C4-2B (cell line): ENCODE measurements around the gene CATSPERZ.

Source experiments
- H3K27ac ChIP-seq: fragments of 450-650 bp; 2 replicates; pipeline ENCODE4 v1.5.1; 2017
- ZFX ChIP-seq: fragments of 450-650 bp; IDR thresholded peaks from 2 replicates; pipeline ENCODE4 v1.6.1; 2017
- TF ChIP-seq, protein P1 (sequence below): fragments of 450-650 bp; conservative IDR thresholded peaks from 2 replicates; pipeline ENCODE4 v1.5.1; 2017; ENCODE audit warnings: mild to moderate bottlenecking

CATSPERZ gene

DNA sequence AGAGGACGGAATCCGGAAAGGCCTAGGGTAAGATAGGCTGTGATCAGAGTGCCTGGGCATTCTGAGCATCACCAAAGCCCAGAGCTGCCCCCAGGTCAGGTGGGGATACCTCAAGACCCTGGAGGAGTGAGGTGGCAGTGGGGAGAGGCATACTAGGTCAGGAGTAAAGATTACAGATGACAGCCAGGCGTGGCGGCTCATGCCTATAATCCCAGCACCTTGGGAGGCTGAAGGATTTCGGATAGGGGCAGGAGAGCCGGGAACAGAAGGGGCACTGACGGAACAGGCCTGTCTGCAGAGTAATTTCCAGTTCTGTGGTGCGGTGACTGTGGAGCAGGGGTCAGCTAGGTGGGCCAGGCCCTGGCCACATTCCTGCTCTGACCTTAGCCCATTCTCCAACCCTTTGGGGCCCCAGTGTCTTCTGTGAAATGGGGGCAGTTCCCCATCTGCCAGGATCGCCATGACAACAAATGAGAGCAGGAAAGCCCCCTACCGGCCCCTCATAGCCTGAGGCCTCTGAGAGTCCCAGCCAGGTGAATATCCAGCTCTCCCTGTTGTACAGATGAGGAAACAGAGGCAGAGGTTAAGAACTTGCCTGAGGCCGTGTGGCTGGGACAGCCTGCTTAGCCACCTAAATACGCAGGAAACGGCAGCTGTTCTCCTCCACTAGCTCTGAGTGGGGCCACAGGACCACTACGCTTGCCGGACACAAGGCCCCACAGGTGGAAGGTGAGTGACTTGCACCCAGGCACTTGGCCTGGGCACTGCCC lies 24.9 kb upstream of the CATSPERZ start:
- TF ChIP-seq ZFX: no peak
- TF ChIP-seq, protein P1, sequence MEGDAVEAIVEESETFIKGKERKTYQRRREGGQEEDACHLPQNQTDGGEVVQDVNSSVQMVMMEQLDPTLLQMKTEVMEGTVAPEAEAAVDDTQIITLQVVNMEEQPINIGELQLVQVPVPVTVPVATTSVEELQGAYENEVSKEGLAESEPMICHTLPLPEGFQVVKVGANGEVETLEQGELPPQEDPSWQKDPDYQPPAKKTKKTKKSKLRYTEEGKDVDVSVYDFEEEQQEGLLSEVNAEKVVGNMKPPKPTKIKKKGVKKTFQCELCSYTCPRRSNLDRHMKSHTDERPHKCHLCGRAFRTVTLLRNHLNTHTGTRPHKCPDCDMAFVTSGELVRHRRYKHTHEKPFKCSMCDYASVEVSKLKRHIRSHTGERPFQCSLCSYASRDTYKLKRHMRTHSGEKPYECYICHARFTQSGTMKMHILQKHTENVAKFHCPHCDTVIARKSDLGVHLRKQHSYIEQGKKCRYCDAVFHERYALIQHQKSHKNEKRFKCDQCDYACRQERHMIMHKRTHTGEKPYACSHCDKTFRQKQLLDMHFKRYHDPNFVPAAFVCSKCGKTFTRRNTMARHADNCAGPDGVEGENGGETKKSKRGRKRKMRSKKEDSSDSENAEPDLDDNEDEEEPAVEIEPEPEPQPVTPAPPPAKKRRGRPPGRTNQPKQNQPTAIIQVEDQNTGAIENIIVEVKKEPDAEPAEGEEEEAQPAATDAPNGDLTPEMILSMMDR: no peak
- H3K27ac ChIP-seq: no peak overlapping the region

DNA sequence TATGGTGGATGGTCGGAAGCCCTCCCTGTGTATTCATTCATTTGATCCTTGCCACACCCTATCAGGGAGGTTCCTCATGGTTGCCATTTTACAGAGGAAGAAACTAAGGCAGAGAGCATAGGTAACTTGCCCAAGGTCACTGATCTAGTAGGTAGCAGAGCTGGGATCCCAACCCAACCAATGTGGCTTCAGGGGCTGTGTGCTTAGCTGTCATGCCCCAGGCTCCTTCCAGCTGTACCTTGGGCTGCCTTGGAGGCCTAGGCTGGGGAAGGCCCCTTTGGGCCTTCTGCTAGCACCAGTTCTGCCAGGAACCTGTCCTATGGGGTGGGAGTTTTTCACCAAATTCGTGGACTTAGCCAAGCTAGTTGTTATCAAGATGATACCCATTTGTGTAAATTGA lies 24.3 kb upstream of the CATSPERZ start:
- no peak overlapping the region for H3K27ac ChIP-seq
- no peak for TF ChIP-seq ZFX
- TF ChIP-seq, protein P1: no peak

DNA sequence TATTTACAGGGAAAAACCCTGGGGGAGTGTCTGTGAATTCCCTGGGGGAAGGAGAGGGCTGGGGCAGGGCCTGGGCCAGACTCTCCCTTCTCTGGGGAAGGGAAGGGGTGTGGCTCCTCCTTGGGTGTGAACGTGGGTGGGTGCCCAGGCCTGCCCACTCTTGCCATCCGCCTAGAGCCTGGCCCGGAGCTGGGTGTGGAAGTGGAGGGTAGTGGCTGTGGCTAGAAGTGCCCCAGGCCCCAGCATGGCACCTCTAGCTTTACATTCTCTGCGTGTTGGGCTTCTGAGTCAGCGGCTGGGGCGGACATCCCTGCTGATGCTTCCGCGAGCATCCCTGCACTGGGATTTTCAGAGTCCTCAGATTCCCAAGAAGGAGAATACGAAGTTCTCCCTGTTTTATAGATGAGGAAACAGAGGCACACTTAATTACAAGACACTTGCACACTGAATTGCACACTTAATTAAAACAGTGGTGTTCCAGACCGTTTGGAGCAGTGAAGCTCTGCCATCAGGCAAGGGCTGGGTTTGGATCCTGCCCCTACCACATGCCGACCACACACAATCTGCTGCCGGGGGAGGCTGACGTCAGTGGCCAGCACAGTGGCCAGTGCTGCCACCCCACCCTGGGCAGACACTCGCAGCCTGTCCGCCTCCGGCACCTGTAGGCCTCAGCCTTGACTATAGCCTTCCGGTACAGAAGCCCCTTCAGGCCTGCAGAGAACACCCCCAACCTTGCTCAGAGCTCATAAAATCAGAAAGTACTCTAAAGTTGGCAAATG lies 23.3 kb upstream of the CATSPERZ start:
- TF ChIP-seq, protein P1: no peak
- no peak for TF ChIP-seq ZFX
- no peak overlapping the region for H3K27ac ChIP-seq

DNA sequence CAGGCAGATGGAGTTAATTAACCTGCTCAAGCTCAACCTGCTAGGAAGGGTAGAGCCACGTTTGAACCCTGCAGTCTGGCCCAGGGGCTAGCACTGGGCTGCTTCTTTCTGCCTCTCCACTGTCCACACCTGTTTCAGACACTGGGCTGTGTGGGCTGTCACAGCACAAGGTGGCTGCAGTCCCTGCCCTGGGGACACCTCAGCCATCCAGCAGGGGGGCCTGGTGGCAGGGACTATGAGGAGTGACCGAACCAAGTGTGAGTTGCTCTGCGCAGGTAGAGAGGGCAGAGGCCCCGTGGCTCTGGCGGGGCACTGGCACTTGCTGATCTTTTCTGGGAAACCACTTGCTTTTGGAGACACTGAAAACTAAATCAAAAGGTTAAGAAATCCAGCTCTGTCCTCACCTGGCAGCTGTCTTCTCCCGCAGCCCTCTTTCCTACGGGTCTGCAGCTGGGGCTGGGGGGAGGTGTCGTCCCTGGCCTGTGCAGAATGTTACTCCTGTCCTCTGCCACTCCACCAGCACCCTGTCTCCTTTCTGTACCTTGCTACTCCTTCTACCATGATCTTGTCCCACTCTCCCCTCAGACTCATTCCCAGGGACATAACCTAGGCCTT lies 21.5 kb upstream of the CATSPERZ start:
- TF ChIP-seq, protein P1: no peak
- TF ChIP-seq ZFX: no peak
- H3K27ac ChIP-seq: no peak overlapping the region

DNA sequence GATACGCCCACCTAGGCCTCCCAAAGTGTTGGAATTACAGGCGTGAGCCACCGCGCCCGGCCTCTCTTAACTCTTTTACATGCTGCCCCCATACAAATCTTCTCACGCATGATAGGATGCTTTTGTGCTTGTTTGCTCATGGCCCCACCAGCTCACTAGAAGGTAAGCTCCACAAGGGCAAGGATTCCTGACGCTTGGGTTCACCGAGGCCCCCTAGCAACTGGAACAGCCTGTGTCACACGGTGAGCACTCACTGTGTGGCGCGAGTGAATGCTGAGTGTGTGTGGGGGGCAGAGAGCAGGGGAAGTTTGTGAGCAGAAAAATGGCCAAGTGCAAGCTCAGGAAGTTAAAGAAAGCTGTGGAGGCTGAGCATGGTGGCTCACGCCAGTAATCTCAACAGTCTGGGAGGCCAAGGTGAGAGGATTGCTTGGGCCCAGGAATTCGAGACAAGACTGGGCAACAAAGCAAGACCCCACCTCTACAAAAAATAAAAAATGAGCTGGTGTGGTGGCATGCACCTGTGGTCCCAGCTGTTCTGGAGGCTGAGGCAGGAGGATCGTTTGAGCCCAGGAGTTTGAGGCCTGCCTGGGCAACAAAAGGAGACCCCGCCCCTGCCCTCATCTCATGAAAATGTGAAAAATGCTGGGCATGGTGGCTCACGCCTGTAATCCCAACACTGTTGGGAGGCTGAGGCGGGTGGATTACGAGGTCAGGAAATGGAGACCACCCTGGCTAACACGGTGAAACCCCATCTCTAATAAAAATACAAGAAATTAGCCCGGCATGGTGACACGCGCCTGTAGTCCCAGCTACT lies 18.0 kb upstream of the CATSPERZ start:
- TF ChIP-seq, protein P1: no peak
- no peak for TF ChIP-seq ZFX
- no peak overlapping the region for H3K27ac ChIP-seq

DNA sequence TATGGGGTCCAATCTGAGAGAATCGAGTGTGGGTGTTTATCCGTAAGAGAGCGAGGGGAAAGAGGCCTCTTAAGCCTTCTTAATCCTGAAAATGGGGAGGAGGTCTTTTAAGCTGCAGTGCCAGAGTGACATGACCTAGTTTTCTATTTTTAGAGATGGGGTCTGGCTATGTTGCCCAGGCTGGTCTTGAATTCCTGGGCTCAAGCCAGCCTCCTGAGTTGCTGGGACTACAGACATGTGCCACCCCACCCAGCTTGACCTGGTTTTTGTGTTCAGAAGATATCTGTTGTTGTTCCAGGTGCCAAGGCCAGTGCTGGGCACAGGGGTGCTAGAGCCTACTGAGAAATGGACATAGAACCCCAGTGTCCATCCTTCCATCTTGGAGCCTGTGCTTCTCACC lies 17.1 kb upstream of the CATSPERZ start:
- no peak overlapping the region for H3K27ac ChIP-seq
- TF ChIP-seq ZFX: no peak
- TF ChIP-seq, protein P1: no peak
